Stimulated activated memory B cell treated with anti-CD40 and anti-IgM and Interleukin-4, amounts not matched to agents 10 μg/mL and 1 μg/mL and 100 μg/mL, for 72 hours (primary cell): ENCODE results near the gene DYDC2.
"Not testable (repeated sequence)": the region's sequence is repeated elsewhere in the genome, so short reads cannot be mapped to it uniquely, and the experiment has no call there.

Source experiments
- ATAC-seq: fragments of 150-1000 bp; cut with Tn5 transposase; 2 replicates; pipeline ENCODE4 v1.10.0; 2021
- H3K27ac Mint-ChIP-seq: one replicate; pipeline ENCODE4 v1.8.0; 2022; ENCODE audit warnings: mild to moderate bottlenecking, mixed read lengths
- H3K27me3 Mint-ChIP-seq: one replicate; pipeline ENCODE4 v1.8.0; 2022; ENCODE audit warnings: mixed read lengths
- H3K36me3 Mint-ChIP-seq: one replicate; pipeline ENCODE4 v1.8.0; 2022; ENCODE audit warnings: mixed read lengths
- H3K4me1 Mint-ChIP-seq: one replicate; pipeline ENCODE4 v1.8.0; 2022; ENCODE audit warnings: mixed read lengths
- H3K4me3 Mint-ChIP-seq: one replicate; pipeline ENCODE4 v1.8.0; 2022; ENCODE audit warnings: mild to moderate bottlenecking, moderate library complexity, mixed read lengths
- H3K9me3 Mint-ChIP-seq: one replicate; pipeline ENCODE4 v1.8.0; 2022; ENCODE audit warnings: mixed read lengths

The DYDC2 gene

DNA sequence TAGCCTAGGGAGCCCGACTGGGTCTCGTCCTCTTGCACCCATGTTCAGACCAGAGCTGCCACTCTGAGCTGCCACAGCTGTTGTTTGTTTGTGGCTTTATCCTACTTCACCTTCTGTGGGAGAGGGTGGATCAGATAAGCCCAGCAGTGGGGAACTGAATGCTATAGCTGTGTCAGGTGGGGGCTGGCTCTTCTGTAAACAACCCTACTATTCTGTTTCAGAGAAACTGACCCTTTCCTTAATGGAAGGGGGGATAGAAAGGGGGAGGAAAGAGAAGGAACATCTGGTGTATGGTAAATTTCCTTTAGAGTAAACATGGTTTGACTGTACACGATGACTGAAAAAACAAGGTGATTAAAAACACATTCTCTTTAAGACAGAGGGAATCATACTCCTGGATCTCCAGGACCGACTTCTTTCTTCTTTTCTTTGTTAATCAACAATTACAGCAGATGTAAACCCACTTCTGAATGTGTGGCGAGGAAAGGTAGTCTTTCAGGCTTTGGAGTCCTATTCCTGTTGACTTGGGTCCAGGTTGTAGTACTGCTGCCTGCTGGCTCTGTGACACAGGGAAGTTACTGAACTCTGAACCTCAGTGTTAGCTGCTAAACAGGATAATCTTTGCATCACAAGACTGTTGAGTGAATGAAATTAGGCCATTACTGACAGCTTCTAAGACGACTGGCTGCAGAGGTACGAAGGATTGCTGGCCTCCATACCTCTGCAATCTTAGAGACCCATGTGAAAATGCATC, 57.7 kb downstream of the DYDC2 start:
- no peak for ATAC-seq
- Mint-ChIP-seq H3K36me3 (peaks cover 4% of the 10 kb centered on the region), H3K9me3 (no peaks in the 10 kb centered on the region), H3K4me1 (peaks cover 33% of the 10 kb centered on the region), H3K4me3 (no peak overlapping the region), H3K27ac (no peak overlapping the region), H3K27me3 (no peaks in the 10 kb centered on the region)

DNA sequence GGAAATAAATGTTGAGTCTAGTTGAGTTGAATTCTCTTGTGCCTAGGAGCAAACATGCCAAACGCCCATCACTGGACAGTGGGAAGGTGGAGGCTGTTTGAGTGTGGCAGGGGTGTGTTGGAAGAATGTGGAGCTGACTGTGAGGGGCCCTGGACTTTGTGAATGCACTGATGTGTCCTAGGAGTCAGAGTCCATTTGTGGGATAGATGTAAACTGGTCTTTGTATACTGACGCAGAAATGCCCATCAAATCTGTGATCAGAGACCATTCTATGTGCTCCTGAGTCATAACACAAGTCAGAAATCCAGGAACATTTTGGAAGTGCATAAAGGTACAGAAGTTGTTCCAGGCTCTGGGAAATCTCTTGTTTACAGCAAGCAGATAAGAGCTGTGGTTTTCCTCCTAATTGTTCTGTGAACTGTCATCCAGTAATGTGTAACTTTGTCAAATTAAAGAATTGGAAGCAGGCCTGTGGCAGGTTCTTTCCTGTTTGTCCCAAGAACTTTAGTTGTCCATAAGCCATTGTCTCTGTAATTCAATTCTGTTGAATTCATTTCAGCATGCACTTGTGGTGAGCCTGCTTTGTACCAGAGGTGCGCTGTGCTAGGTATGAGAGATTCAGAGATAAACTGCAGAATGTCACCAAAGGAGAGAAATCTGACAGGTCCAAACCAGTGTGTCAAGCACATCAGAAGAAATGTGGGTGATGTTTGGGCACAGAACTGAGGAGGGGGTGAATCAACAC, 59.3 kb downstream of the DYDC2 start:
- no peak for ATAC-seq
- Mint-ChIP-seq H3K27me3 (no peaks in the 10 kb centered on the region), H3K9me3 (no peaks in the 10 kb centered on the region), H3K4me1 (peaks cover 41% of the 10 kb centered on the region), H3K4me3 (no peak overlapping the region), H3K27ac (no peak overlapping the region), H3K36me3 (peaks cover 4% of the 10 kb centered on the region)

DNA sequence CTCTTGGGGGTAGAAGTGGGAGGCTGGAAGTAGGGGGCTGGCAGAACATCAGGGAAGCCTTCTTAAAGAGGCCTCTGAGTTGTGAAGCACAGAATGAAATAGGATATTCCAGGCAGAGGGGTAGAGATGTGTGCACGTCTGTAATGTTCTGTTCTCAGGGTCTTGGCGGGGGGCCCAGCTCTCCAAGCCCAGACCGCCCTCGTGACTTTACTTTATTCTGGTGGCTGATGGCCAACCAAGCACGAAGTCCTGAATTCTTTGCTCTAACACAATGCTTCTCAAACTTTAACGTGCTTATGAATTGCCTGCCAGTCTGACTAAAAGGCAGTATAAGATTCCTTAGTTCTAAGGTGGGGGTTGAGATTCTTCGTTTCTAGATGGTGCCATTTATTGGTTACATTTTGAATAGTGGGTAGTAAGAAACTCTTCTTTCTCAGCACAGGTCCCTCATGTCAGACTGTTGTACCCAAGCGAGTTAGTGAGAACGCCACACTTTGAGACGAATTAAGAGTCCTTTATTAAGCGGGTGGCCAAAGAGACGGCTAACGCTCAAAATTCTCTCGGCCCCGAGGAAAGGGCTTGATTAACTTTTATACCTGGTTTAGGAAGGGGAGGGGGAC, 60.0 kb downstream of the DYDC2 start:
- Mint-ChIP-seq H3K27ac (no peak overlapping the region), H3K4me1 (peaks cover 46% of the 10 kb centered on the region), H3K27me3 (no peaks in the 10 kb centered on the region), H3K36me3 (peaks cover 4% of the 10 kb centered on the region), H3K4me3 (no peak overlapping the region), H3K9me3 (no peaks in the 10 kb centered on the region)
- no peak for ATAC-seq

- not testable (repeated sequence) for H3K9me3 Mint-ChIP-seq, ATAC-seq, H3K27ac Mint-ChIP-seq, H3K4me3 Mint-ChIP-seq, H3K36me3 Mint-ChIP-seq, H3K27me3 Mint-ChIP-seq
- H3K4me1 Mint-ChIP-seq: peaks cover 52% of the 10 kb centered on the region
Observed at GRCh38 chr10:80417256-80417655, 60.7 kb downstream of the DYDC2 start.
